ENCODE measurements around the gene WNT3.

WNT3 gene

GRCh38 chr17:46733837-46734475 is 84.5 kb downstream of the WNT3 start:
- DNase-seq (ENCODE audit: low spot score) = no peak

GRCh38 chr17:46732754-46733398 is 85.6 kb downstream of the WNT3 start:
- DNase-seq (ENCODE audit: low spot score) = no peak

GRCh38 chr17:46732160-46732559 is 86.3 kb downstream of the WNT3 start:
- no peak for DNase-seq (ENCODE audit: low spot score)

- no peak for DNase-seq (ENCODE audit: low spot score)
These were observed 87.8 kb downstream of the WNT3 start for GRCh38 chr17:46730679-46731078.

- no peak for DNase-seq (ENCODE audit: low spot score)
These were observed 88.5 kb downstream of the WNT3 start for GRCh38 chr17:46730026-46730425.

- no peak for DNase-seq (ENCODE audit: low spot score)
These were observed 90.7 kb downstream of the WNT3 start for GRCh38 chr17:46727572-46728348.

GRCh38 chr17:46726206-46726605 is 92.3 kb downstream of the WNT3 start:
- DNase-seq (ENCODE audit: low spot score) = no peak

- DNase-seq (ENCODE audit: low spot score) = no peak
These were observed 95.7 kb downstream of the WNT3 start for GRCh38 chr17:46722662-46723285.

- DNase-seq (ENCODE audit: low spot score) = no peak
These were observed 98.1 kb downstream of the WNT3 start for GRCh38 chr17:46720408-46720807.

- DNase-seq (ENCODE audit: low spot score) = no peak
These were observed 98.6 kb downstream of the WNT3 start for GRCh38 chr17:46719891-46720290.

GRCh38 chr17:46717999-46718398 is 100.5 kb downstream of the WNT3 start:
- no peak for DNase-seq (ENCODE audit: low spot score)
